Right hindlimb (tissue), 1 donor: ENCODE results near the gene RGS17.
"Not testable (repeated sequence)": the region's sequence is repeated elsewhere in the genome, so short reads cannot be mapped to it uniquely, and the experiment has no call there.

ENCODE experiments used
- DNase-seq: peaks from one replicate; pipeline ENCODE4 v3.0.0-alpha.2; 2018

Gene RGS17

DNA sequence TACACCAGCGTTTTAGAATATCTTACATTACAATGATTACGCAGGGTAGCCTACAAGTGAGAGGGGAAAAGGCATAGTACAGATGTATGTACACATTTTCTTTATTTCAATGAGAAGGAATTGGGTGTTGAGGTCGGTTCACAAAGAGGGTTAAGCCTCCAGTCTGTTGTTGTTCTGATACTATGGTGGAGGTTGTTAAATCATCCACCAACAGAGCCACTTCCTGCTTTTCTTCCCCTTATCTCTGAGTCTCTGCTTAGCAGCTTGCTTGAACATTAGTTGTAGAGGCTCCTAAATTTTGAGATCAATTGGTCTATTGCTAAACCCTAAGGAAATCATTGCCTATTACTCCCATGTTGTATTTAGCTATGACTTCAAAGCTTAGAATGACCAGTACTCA lies 7.3 kb downstream of the RGS17 start:
- DNase-seq, result no peak

DNA sequence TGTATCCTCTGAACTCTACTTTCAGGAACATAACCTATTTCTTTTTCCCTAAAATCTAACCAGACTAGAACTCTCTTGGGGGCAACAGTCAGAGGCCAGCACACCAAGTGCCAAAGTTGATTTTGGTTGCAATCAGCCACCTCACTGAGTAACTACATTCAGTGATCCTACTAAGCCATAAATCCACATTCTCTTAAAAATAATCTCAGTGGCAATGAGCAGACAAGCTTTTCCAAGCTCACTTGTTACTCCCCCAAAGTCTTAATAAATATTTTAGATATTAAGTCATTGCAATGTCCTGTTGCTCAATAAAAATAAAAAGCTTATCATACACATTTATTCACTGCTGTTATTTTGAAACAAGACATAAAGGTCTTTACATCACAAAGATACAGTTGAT lies 9.8 kb downstream of the RGS17 start:
- no peak for DNase-seq

DNA sequence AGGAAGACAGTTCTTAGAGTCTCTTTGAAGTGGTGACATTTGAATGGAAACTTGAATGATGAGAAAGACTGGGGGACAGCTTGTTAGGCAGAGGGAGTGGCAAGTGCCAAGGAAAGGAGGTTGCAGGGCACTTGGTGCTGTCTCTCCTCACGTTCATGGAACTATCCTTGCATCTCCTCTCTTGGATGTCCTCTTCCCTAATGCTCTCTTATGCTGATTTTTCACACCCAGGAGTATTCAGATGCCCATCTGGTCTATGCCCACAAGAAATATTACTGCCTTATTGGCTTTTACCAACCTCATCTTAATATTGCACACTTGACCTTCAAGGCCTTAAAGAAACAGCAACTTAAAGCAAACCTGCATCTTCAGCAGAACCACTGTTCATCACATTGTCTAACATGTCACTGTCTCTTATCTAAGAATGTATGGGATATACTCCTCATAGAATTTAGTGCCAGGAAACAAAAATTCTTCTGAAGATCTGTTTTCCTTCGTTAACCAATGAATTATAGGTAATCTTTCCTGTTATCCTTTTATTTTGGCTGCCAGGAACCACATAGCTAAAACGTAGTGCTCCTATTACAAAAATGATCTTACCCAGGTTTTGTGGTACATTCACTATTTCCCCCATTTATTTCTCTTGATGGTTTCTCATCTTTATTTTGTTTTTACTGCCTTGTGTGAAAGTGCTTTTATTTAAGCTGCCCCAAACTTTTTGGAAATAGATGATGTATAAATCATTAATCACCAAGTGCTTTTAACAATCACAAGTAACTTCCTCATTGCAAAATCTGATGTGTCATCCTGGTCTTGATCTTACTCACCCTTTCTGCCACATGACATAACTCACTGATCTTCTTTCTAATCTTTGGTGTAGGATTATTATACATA lies 12.8 kb downstream of the RGS17 start:
- no peak for DNase-seq

DNA sequence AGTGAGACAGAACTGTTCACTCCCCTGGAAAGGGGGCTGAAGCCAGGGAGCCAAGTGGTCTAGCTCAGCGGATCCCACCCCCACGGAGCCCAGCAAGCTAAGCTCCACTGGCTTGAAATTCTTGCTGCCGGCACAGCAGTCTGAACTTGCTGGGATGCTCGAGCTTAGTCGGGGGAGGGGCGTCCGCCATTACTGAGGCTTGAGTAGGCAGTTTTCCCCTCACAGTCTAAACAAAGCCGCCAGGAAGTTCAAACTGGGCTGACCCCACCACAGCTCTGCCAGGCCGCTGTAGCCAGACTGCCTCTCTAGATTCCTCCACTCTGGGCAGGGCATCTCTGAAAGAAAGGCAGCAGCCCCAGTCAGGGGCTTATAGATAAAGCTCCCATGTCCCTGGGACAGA lies 20.0 kb downstream of the RGS17 start:
- DNase-seq, result not testable (repeated sequence)

DNA sequence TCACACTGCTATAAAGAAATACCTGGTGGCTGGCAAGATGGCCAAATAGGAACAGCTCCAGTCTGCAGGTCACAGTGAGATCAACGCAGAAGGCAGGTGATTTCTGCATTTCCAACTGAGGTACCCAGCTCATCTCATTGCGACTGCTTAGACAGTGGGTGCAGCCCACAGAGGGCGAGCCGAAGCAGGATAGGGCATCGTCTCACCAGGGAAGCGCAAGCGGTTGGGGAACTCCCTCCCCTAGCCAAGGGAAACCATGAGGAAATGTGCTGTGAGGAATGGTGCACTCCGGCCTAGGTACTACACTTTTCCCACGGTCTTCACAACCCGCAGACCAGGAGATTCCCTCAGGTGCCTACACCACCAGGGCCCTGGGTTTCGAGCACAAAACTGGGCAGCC lies 20.5 kb downstream of the RGS17 start:
- not testable (repeated sequence) for DNase-seq

DNA sequence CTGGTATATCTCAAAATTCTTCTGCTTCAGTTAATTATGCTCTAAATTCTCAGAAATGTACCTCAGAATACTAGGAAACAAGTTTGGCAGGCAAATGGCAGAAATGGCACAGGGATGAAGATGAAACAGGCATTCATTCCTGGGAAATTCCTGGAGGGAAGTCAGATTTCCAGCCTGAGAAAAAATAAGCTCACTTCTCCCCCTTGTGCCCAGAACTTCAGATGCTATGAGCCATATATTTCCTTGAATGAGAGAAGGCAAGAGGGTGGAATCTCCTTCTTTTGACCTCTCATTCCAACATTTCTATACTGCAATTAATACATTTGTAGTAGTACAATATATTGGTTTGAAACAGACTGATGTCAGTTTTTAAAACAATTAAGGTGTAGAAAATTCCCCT lies 22.8 kb downstream of the RGS17 start:
- no peak for DNase-seq

DNA sequence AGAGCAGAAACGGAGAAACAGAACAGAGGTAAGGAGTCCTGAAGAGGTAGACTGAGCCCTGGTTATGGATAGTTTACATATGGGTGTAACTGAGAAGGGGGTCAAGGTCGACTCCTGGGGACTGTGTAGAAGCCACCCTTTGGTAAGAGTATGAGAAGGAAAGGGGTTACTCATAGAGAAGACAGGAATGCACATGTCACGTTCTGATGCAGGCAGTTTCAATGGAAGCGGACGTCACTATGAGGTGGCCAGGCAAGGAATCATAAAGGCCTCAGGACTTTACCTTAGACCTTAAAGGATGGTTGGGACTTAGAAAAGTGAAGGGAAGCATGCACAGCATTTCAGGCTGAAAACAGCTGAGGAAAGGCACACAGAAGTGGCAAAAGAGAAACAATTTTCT lies 25.1 kb downstream of the RGS17 start:
- DNase-seq, result no peak

DNA sequence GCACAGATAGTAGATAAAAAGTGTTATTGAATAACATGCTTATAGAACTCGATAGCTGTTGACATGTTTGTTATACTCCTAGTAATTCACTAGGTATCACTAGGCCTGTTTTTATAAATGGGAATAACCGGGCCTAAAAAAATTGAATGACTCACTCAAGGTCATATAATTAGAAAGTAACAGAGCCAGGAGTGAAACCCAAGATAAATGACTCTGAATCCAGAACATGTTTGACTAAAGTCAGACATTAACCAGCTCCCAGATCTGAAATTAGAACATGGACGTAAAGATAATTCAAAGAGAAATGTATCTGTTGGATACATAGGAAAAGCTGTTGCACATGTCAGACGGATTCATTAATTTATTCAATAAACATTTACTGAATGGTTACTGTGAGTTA lies 26.9 kb downstream of the RGS17 start:
- no peak for DNase-seq

DNA sequence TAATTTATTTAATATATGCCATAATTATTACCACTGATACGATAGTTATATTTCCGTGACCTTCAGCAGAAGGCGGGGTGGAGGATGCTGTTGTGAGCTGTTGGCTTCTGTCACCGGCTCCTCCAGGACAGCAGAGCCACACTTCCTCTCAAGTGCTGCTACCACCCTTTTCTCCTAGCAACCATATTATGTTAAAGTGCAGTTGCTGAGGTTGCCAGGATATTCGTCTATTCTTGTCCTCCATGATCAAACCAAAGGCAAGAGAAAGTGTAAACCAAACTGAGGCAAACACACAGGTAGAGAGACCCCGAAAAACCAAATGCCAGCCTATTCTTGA lies 27.8 kb downstream of the RGS17 start:
- DNase-seq, result no peak

DNA sequence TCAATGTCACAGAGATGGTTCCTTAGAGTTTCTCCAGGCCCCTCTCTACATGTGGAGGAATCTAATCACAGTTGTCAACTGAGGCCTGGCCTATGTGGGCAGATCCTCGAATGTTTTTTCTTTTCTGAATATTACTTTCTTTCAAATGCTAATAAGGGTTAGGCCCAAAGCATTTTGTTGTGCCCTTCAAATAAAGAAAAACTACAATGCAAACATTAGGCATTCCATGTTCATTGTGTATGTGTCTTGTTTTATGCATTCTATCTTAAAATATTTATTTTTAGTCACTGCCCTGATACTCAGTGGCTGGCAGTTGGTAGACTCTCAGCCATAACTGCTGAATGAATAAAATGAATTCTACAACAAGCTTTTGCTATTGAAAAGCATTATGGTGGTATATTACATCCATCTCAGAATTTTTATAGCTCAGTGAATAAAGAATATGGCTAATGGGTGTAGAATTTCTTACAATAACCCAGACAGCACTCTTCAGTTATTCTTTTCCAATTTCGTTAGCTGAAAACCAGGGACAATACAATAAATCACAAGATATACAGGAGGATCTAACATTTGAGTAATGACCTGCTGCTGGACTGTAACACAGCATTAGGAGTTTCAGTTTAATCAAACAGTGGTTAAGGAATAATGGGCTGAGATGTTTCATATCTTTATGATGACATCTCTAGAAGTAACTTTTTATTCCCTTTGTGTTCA lies 28.3 kb downstream of the RGS17 start:
- no peak for DNase-seq

DNA sequence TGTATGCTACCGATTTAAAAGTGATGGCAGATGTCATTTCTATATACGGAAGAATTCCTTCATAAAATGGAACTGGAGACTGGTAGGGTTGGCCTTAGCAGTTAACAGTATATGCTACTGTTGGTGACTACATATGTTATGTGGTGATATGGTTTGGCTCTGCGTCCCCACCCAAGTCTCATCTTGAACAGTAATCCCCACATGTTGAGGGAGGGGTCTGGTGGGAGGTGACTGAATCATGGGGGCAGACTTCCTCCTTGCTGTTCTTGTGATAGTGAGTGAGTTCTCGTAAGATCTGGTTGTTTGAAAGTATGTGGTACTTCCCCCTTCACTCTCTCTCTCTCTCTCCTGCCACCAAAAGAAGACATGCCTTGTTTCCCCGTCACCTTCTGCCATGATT lies 29.6 kb downstream of the RGS17 start:
- DNase-seq, result no peak

DNA sequence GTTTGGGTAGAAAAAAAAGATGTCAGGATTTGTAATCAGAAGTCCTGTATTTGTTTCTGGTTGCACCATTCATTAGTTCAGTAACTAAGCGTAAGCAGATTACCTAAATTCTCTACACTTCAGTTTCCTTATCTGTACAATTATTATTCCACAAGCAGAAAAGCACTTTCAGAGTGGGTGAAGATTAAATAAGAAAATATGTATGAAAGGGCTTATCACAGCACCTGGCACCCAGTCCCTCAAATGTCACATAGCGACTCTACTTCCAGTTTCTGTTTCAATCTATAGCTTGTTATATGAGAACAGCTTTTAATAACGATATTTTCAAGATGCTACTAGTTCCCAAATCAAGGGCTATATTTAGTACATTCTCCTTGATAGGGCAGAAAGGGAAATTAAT lies 31.4 kb downstream of the RGS17 start:
- no peak for DNase-seq

DNA sequence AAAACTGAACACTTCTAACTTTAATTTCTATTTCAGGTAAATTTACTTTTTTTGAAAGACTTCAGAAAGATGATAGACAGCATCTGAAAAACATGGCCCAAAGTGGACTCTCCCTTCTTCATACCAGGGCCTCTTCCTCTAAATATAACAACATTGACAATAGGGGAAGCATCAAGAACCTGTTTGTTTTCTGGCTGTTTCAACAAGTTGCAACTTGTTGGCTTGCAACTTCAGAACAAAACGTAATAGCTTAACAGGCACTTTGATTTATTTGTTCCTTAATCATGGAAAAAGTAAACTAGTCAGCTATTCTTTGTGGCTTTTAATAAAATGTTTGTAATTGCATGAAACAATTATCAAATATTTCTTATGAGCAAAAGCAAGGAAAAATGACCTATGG lies 34.3 kb downstream of the RGS17 start:
- no peak for DNase-seq

DNA sequence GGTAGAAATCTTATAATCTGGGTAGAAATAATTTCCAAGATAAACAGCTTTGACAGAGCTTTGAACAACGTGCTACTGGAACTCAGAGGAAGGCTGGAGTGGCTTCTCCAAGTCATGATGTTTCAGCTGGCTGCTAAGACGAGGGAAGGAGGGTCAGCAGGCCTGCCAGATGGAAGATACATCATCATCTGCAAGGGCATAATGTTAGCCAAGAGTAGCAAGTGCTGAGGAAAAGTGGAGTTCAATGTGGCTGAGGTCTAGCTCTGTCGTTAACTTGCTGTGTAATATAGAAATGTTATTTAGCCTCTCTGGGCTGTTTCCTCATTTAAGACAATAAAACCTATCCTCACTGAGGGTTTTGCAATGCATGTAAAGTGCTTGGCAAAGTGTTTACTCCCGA lies 35.1 kb downstream of the RGS17 start:
- DNase-seq, result no peak

DNA sequence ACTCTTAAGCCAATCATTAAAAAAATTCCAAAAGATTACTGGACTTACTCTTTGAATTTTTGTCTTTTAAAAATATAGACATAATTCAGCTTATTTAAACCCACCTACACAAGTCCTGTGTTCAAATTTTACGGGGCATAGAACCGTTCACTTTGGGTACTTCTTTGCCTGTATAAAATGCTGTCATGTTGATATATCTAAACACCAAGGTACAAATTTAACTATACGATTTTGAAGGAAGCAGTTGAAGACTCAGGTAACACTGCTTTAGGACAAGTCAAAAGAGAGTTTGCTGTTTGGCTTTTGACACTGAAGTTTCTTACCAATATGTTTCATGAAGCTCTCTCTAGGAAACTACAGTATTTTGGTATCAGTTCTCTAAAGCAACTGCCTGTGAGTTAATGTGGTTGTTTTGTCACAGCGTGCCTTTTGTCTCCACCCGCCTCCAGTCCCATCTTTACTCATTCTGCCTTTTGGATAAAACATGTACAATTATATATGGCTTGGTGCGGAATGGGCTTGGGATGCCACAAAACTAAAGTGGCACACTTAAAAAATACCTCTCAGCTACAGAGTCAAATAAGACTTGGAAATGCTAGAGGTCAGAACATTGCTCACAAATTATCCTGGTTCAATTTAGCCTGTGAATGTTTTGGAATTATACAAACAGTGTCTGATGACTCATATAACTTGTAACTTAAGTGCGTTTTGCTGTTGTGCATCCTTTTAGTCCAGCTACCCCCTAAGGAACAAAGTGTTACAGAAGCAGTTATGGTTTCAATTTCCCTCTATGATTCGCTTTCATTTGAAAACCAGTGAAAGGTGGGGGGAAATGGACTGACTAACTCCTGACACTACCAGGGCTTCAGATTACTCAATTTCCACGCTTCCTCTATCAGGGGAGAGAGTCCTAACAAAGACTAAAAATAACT lies 38.7 kb downstream of the RGS17 start:
- no peak for DNase-seq

DNA sequence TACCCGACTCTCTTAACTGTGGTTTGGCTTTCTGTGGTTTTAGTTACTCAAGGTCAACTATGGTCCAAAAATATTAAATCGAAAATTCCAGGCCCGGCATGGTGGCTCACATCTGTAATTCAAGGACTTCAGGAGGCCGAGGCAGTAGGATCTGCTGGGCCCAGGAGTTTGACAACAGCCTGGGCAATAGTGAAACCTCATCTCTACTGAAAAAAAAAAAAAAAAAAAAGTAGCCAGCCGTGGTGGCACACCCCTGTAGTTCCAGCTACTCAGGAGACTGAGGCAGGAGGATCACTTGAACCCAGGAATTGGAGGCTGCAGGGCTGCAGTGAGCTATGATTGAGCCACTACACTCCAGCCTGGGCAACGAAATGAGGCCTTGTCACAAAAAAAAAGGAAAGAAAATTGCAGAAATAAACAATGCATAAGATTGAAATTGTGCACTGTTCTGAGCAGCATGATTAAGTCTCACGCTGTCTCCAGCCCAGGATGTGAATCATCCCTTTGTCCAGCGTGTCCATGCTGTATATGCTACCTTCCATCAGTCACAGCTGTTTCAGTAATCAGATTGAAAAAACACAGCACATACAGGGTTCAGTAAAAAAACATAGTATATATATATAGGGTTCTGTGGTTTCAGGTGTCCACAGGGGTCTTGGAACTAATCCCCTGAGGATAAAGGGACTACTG lies 40.7 kb downstream of the RGS17 start:
- DNase-seq, result no peak

DNA sequence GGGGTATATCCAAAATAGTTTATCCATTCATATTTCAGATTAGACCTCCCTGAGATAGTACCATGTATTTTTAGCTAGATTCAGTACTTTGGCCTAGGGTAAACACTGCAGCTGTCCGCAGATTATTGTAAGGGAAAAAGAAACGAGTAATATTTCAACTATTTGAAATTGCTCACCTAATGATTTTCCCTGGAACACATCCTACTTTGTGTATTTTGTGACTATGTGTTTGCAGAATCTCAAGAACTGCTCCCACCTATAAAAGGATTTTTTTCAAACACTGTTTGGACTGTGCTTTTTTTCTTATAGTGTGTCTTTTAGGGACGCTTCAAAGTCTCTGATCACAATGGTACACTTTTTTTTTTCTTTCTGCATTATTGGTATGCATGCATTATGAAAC lies 42.3 kb downstream of the RGS17 start:
- DNase-seq, result no peak

DNA sequence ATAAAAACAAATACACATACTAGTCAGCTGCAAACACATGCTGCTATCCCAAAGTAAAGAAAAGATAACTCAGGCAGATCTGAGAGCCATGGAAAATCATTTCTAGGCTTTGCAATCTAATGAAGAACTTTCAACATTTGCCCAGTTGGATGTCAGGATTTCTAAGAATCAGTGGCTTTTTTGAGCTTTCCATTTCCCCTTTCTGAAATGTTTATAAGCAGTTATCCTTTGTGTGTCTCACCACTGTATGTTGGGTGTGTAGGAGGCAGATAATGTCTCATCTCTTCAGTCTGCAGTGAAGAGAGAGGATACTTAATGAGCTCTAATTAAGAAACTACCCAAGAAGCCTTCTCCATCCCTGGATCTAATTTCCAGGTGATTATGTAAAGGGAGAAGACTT lies 43.6 kb downstream of the RGS17 start:
- DNase-seq, result no peak

DNA sequence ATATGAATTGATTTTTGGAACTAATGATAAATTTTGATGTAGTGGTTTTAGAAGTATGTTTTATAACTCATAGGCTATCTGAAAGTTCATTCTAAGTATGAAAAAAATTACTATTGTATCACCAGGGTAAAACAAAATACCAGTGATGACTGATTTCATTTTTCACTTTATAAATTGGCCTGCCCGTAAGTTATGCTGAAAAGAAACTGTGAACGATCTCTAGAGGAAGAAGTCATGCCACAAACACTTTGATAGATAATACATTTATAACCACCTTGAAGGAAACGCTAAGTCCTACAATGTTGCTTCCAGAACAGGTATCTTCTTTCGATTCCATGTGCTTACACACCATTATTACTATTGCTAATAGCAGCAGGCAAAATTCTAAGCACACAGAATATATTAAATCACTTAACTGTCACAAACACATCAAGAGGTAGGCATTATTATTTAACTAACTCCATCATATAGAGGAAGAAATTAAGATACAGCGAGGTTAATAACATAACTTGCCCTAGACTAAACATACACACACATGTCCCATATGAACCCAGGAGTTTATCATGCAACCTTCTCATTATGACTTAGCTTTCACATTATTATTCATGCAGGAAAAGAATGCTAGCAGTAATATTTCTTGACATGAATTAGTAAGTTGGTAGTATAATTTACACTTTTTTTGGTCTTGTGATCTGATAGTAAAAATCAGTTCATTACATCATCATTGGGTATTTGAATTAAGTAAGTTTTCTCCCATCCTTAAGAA lies 44.7 kb downstream of the RGS17 start:
- DNase-seq, result no peak

DNA sequence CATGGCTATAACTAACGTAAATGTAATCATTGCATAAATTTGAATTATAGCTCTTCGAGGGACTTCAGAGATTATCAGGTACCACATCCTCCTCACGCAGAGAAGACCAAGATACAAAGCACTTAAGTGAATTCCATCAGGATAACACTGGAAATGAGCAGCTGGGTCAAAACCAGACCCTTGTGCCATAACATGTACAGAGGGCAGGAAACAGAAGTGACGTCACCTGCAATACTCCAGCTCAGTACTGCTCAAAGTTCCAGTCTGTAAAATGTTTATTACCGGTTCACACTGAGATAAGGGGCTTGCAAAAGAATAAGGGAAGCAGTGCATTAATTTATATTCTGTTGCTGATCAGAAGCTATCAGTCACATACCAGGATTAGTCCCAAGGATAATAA lies 45.8 kb downstream of the RGS17 start:
- DNase-seq, result no peak

DNA sequence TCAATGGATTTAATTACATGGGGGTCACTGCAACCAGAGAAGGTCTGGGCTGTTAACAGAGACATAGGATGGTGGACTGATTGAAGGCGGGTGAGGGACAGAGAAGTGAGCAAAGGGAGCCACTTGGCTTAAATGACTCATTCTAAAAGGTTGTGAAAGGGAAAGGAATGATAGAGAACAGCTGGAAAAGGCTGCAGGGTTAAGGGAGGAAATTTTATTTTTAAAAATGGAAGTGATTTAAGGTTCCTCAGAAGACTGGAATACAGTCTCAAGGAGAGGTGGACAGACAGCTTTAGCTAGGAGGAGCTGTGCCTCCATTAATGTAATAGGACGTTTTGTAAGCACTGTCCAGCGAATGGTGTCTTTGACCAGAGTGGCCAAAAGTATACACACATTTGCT lies 46.7 kb downstream of the RGS17 start:
- no peak for DNase-seq

DNA sequence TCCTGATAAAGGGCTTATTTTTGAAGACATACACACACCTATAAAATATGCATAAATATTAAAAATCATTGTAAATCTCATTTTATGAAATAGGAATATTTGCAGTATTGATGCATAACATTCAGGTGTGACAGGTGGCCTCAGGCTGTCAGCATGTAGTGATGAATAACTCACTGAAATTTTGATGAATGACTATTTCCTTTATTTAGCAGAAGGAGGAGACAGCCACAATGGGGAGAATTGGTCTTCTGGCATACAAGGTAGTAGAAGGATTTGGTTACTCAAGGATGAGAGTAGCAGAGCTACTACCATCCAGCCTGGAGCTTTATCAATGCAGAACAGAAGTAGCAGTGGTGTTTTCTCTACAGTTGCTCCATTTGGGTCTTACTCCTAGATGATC lies 47.2 kb downstream of the RGS17 start:
- no peak for DNase-seq
